GM21390 (cell line): ENCODE measurements around the gene HYAL3.

Experiments
- ATAC-seq: cut with Tn5 transposase; IDR thresholded peaks from one replicate; pipeline ENCODE4 v1.9.1; 2021; ENCODE audit not compliant: unreplicated experiment

Gene HYAL3

GRCh38 chr3:50330330-50330729, 31.1 kb upstream of the HYAL3 start:
- no peak for ATAC-seq

GRCh38 chr3:50327943-50328691, 28.9 kb upstream of the HYAL3 start, which contains the start of gene TUSC2:
TSS of gene TUSC2 (minus strand) at chr3:50328223. CDS start at chr3:50328099, 124 bp downstream.
- peak; percentile 89 for ATAC-seq

DNA sequence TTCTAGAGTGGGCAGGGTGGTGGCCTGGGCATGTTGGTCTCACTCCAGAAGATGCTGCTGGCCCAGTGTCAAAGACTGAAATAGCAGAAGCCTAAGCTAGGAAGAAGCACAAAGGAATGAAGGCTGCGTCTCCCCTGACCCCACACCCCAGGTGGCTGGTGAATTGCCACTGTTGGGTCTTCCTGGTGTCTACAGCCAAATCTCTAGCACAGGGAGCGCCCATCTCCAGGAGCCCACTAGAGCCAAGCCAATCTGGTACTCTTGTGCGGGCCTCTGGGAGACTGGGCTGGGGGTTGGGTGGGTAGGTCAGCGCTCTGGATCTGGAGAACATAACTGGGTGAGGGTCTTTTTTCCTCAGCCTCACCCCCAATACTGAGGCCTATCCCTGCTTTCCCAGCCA, 27.9 kb upstream of the HYAL3 start:
- ATAC-seq: no peak

GRCh38 chr3:50326182-50326541, 27.0 kb upstream of the HYAL3 start:
- ATAC-seq: no peak

- no peak for ATAC-seq
These were observed 26.4 kb upstream of the HYAL3 start for GRCh38 chr3:50325497-50326181.

DNA sequence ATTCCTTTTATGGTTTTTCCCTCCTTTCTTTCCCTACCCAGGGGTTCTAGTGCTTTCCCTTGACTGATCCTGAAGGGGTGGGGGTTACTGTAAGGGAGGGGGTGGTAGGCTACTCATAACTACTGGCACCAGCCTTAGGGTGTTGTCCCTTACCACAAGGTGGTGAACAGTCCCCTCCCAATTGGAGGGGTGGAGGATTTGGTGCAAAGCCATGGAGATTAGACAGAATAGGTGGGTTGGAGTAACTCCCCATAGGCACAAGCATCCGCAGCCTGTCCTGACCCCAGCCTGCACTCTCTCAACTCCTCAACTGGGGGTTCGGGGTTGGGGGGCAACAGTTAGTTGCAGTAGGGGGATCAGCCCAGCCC, 25.9 kb upstream of the HYAL3 start:
- ATAC-seq: no peak

GRCh38 chr3:50324351-50325112, 25.3 kb upstream of the HYAL3 start:
- ATAC-seq: no peak

- no peak for ATAC-seq
These were observed 24.5 kb upstream of the HYAL3 start for GRCh38 chr3:50323614-50324199.

DNA sequence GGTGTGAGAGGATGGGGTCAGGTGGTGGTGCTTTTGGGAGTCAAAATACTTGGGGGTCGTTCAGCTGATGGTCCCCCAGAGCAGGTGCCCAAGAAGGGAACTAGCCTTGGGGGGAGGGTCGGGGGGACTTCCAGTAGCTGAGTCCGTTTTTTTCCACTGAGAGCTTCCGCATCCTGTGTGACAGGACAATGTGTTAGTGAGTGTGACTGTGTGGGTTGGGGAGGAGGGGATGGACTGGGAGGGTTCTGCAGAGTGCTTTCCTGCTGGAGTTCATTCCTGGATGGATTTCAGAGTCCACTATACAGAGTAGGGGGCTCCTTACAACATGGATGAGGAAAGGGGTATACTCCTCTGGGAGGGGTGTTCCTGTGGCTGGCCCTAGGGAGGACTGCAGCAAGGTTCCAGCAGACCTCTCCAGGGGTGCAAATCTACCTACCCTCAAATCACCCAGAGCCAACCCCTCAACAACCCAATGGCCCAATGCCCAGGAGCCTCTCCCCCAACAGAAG, 23.9 kb upstream of the HYAL3 start:
- no peak for ATAC-seq

- no peak for ATAC-seq
These were observed 23.3 kb upstream of the HYAL3 start, which contains the start of gene HYAL2 for GRCh38 chr3:50322386-50323091. TSS of gene HYAL2 (minus strand) at chr3:50322745. CDS start at chr3:50320489, 2,256 bp downstream.

DNA sequence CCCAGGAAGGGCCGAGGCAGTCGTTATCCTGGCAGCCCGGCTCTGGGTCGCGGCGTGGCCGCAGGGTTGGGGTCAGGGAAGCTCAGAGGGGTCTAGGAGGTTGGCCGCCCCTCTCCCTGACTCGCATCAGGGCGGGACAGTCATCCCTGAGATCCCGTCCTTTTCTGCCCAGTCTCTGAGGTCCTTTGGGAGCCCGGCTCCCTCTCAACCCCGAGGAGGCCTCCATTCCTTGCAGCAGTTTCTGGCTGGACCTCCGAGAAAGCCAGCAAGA, 22.8 kb upstream of the HYAL3 start:
- ATAC-seq: no peak

DNA sequence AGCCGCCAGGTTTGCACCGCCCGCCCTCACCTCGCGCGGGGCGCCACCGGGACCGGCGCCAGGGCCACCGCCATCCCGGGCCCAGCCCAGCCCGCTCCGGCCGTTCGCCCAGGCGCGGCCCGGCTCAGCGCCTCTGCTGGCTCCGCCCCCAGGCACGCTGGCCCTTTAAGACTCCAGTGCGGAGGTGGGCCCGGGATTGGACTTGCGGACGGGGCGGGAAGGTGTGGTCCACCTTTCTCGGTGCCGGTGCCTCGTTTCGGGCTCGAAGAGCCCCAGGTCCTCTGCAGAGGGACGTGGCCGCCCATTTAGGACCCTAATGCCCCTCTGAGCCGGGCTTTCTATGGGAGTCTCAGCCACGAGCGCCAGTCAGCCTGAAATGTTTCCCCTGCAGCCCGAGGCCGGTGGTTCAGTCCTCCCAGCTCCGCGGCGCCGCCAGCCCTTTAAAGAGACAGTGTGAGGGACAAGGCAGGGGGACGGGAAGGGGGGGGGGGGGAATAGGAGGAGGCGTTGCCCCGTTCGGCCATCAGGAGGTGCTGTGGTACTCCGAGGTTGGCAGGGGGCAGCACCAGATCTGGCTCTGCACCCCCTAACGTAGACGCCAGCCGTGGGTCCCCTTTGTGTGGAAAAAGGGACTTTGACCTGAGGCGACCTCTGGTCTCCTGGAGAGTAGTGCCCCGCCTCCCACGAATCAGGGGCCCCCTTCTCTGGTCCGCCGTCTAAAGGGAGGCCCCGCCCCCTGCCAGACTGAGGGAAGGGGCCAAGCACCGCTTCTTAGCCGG, 22.3 kb upstream of the HYAL3 start:
- peak; percentile 77 for ATAC-seq

GRCh38 chr3:50320853-50321335, 21.7 kb upstream of the HYAL3 start:
- peak; percentile 51 for ATAC-seq

GRCh38 chr3:50319894-50320625, 20.9 kb upstream of the HYAL3 start:
- no peak for ATAC-seq

DNA sequence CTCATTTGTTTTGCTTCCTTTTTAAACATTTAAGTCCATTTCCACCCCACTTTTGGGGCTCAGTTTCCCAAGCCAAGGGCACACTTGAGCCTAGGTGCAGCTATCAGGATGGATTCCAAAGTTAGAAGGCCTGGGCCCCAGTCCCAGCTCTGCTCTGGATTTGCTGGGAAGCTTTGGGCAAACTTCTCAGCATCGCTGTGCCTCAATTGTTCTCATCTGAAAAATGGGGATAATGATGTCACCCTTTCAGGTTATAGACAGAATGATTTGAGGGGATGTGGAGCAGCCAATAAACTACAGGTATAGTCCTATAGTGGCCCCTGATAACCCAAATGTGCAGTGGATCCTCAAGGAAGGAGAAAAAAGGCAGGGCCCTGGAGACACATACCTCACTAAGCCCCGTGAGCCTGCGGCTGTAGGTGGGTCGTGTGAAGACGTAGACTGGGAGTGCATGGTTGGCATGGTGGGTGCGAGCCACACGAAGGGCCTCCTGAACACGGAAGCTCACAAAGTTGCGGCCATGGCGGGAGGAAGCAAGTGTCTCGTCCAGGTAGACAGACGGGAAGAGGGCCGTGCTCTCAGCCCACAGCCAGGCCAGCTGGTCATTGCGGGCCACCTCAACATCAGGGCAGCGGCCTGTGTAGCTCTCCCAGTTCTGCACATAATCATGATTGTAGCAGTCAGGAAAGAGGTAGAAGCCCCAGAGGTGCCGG, 20.1 kb upstream of the HYAL3 start:
- ATAC-seq: no peak

DNA sequence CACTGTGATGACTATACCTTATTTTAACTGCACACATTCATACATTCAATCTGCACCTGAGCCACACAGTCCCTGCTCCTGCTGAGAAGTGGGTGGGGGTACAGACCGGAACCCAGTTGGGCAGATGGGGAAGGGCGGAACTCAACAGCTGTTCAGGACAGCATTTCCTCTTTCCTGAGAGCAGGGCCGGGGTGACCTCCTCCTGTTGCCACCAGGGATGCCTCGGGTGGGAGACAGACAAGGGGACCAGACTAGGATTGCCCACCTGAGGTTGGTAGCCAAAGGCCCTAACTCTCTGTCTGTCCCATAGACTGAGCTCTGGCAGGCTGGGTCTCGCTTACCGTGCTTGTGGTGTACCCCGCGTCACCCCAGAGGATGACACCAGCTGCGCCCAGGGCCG, 19.4 kb upstream of the HYAL3 start:
- ATAC-seq: no peak

GRCh38 chr3:50318163-50318562, 19.0 kb upstream of the HYAL3 start:
- no peak for ATAC-seq

- ATAC-seq: no peak
These were observed 18.1 kb upstream of the HYAL3 start for GRCh38 chr3:50317300-50317699.
